Amniotic epithelial cell (primary cell): ENCODE measurements around the gene CXCR5.

Experiments
- DNase-seq: peaks from one replicate; pipeline ENCODE4 v3.0.0-alpha.2; 2010; ENCODE audit warnings: low read depth

CXCR5 gene

DNA sequence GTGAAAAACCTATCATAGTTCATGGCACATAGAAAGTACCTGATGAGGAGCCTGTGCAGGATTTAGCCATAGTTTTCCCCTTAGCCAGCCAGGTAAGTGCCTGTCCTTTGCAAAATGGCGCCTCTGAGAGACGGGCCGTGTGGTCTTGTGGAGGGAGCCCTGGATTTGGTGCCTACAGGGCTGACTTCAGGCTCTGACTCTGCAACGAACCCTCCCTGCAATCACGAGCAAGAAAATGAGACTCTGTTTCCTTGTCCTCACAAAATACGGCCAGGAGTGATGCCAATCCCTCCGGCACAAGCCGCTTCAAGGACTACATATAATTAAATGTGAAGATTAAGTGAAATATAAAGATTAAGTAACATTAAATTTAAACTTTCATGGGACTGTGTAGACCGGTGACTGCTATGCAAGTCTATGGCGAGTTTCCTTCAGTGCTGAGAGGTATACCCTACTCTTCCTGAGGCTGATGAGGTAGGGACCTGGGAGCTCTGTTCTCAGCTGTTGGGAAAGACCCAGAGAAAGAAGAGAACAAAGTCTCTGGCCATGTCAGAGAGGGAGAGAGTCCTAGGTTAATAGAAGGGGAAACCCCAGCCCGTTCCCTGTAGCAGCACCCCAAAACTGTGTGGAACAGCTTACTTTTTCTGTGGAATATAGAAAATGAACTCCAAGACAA, 6.1 kb upstream of the CXCR5 start:
- no peak for DNase-seq

DNA sequence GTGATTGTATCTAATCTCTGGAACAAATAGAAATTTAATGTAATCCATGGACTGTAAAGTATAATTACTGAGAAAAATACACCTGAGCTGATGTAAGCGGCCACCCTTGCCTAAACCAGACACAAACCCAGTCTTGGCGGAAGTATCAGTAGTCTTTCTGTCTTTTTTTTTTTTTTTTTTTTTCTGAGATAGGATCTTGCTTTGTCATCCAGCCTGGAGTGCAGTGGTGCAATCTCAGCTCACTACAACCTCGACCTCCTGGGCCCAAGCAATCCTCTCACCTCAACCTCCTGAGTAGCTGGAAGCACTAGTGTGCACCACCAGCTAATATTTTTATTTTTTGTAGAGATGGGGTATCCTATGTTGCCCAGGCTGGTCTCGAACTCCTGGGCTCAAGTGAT, 5.5 kb upstream of the CXCR5 start:
- DNase-seq = peak; percentile 33

DNA sequence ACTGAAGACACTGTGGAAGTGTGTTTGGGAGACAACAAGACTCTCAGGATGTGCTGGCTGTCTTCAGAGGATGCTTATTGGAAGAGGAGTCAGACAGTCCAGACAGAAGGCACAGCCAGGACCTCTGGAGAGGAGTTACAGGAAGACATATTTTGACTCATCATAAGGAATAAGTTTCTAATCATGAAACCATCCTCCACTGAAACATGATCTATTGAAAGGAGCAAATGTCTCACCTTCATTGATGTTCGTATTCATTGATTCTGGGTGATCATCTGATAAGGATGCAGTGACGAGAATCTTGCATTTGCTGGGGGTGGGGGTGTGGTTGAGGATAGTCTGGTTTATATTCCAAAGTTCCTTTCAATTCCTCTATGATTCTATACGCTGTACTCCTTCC, 2.5 kb upstream of the CXCR5 start:
- DNase-seq = no peak

DNA sequence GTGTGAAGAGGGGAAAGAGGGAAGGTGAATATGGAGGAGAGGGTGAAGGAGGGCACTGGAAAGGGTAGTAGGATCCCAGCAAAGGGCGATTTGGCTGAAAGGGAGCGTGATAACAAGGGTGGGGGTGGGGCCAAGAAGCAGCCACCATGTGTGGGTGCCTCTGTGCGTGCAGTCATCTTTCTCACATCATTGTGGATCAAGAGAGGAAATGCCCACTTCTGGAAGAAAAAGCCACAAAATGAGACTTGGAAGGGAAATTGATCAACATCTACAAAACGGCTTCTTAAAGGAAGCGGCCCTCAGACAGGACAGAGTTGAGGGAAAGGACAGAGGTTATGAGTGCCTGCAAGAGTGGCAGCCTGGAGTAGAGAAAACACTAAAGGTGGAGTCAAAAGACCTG, 1.2 kb upstream of the CXCR5 start:
- no peak for DNase-seq

DNA sequence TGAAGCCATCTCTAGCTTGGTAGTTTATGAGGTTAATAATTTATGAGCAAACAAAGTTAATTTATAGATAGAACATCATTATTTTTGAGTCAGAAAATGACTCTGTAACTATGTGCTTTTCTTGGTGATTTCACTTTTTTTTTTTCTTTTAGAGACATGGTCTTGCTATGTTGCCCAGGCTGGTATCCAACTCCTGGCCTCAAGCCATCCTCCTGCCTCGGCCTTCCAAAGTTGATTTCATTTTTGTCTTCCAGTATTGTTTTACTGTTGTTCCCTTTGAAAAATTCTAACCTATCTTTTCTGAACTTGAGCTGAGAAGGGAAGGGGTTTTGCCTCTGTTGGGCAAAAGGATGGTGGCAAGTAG, 706 bp upstream of the CXCR5 start:
- no peak for DNase-seq

DNA sequence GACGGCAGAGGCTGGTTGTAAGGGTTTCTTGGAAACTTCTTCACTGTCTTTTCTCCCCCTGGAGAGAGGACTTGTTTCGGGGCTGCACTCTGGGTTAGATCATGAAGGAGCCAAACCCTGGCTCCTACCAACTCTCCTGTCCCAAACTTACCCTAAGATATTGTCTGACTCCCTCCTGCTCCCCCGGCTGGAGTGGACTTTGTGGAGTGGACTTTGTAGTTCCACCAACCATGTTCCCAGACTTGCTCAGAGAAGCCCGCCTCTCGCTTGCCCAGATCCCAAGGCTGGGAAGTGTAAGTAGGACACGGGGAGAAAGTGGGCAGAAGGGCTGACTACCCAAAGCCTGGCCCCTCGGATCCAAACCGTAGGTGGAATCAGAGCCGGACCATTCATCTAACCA, 1.2 kb downstream of the CXCR5 start:
- DNase-seq = no peak

DNA sequence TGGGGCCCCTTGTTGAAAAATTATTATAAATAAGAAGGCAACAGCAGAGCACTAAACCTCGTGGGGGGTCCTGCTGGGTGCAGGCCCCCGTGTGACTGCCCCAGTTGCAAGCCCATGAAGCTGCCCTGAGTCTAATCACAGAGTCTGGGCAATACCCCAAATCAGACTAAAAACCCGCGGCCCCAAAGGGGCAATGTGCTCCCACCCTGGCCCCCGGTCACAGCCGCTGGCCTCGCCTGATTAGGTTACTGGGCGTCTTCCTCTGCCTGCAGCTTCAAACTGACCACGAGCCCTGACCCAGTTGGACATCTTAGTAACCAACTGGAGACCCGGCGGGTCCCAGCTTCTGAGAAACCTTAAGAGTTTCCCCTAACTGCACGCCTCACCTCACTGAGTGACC, 1.6 kb downstream of the CXCR5 start:
- DNase-seq = no peak

DNA sequence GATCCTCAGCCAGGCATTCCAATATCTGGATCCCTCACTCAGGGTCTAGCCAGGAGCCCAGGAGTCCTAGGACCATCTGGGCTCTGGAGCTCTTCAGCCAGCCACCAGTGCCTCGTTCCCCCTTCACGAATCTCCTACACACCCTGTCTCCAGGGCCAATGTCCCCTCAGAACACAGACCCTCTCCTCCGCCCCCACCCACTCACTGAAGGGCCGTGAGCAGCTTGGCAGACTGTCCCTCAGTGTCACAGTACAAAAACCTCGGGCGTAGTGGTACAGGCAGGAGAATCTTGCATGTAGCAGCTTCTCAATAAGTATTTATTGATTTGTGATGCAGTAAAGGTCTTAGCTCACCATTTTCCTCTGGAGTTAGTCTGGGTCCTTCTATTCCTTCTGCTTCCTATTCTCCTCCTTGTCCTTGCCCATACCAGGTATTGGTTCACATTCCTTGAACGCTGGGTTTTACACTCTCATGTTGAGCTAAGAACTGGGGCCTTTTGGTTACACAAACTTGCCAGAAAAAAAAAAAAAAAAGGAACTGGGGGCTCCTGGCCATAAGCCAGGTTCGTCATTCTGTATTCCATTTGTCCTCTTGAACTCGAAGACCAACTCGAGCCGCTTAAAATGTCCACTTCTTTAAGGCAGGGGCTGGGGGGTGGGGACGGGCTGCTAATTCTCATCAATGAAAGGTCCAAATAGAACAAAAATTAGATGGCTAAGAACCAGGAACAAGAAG, 2.3 kb downstream of the CXCR5 start:
- DNase-seq = no peak

DNA sequence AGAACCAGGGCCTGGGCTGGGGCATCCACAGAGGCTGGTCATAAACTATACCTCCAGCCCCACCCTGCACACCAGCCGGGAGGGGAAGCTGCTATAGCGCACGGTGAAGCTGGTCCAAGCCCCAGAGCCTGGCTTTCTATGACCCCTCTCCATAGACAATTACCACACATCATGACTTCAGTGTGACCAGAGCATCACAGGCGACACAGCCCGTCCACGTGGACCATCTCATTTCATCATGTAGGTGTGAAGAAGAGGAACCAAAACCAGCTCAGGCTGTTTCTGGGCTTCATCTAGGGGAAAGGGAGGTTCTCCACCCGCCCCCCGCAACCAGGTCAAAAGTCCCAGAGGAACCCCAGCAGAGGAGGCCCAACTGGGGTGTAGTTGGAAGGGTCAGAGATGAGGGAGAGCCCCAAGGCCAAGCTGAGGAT, 3.0 kb downstream of the CXCR5 start:
- no peak for DNase-seq

DNA sequence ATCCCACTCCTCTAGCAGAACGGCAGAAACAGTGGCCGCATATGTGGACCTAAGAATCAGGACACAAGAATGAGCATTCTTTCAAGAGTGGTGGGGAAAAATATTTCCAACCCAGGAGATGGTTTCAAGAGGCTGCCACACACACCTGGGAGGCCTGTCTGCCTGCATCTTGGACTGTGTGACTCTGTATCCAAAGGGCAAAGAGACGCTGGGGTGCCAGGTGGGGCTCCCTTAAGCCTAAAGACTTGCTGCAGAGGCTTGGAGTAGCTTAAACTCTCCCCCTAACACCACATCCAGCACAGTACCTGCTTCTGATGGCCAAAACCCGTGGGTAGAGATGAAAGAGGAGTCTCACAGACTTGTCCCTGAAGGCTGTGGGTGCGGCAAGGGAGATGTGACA, 3.5 kb downstream of the CXCR5 start:
- no peak for DNase-seq

DNA sequence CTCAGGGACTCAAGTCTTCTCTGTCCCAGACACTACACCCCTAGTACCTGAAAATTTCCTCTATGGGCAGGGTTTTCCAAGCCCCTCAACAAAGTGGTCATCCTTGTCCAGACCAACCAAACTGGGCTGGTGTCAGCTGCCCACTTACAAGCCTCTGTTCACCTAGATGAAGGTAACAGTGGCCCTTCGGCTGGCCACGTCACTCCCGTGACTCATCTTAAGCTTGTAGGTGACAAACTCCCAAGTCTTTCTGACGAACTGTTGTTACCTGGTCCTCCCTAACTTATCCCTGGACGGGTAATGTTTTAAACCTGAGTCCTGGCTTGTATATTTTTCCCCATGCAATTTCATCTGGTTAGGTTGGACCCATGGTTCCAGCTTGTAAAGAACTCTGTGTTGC, 4.7 kb downstream of the CXCR5 start:
- no peak for DNase-seq

DNA sequence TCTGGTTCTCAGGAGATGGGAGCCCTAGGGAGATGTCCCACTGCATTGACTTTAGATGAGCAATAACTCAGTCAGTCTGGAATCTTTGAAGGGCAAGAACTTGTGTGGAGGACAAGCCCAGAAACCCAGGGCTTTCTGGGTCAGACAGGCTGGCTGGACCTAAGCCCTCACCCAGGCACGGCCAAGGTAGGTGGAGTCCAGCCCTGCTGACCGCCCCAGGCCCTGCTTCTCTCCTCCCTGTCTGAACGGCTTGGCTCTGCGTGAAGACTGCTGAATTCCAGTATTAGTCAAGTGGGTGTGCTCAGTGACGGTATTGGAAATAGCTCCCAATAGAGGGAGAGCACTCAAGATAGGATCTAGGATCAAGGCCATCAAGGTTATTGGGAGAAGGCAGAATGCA, 6.1 kb downstream of the CXCR5 start:
- DNase-seq = peak; percentile 55

DNA sequence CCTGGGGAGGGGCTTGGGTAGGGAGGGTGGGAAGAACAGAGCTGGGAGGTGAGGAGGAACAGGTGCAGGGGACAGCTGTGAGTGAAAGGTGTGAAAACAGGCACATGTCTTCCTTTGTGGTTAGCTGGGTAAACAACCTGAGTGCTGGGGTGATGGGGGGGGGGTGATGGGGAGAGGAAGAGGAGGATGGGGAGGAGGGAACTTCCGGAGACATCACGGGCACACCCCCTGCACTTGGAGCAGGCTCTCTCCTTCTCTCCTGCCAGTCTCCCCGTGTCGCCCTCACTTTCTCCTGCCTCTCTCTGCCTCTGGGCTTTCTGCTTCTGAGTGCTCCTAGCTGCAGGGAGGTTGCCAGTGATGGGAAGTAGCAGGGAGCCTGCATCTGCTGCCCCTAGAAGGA, 8.8 kb downstream of the CXCR5 start:
- DNase-seq = no peak

DNA sequence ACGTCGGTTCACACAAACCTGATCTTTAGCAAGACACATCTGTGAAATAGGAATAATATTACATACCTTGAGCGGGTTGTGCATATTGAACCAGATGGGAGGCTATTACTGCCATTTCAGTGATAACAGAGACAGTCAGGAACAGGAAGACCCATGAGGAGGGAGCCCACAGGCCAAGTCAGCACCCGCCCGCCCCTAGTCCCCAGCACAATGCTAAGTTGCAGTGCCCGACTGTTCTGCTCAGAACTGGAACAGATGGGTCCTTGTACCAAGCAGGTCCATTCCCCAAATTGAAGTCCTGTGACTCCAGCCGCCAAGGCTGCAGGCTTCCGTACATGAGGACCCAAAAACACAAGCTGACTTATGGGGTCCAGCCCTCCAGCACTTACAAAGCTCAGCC, 9.3 kb downstream of the CXCR5 start:
- no peak for DNase-seq

DNA sequence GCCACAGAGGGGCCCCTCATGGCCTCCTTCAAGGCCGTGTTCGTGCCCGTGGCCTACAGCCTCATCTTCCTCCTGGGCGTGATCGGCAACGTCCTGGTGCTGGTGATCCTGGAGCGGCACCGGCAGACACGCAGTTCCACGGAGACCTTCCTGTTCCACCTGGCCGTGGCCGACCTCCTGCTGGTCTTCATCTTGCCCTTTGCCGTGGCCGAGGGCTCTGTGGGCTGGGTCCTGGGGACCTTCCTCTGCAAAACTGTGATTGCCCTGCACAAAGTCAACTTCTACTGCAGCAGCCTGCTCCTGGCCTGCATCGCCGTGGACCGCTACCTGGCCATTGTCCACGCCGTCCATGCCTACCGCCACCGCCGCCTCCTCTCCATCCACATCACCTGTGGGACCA, 10.0 kb downstream of the CXCR5 start:
- DNase-seq = no peak

DNA sequence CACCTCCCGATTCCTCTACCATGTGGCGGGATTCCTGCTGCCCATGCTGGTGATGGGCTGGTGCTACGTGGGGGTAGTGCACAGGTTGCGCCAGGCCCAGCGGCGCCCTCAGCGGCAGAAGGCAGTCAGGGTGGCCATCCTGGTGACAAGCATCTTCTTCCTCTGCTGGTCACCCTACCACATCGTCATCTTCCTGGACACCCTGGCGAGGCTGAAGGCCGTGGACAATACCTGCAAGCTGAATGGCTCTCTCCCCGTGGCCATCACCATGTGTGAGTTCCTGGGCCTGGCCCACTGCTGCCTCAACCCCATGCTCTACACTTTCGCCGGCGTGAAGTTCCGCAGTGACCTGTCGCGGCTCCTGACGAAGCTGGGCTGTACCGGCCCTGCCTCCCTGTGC, 10.5 kb downstream of the CXCR5 start:
- no peak for DNase-seq

DNA sequence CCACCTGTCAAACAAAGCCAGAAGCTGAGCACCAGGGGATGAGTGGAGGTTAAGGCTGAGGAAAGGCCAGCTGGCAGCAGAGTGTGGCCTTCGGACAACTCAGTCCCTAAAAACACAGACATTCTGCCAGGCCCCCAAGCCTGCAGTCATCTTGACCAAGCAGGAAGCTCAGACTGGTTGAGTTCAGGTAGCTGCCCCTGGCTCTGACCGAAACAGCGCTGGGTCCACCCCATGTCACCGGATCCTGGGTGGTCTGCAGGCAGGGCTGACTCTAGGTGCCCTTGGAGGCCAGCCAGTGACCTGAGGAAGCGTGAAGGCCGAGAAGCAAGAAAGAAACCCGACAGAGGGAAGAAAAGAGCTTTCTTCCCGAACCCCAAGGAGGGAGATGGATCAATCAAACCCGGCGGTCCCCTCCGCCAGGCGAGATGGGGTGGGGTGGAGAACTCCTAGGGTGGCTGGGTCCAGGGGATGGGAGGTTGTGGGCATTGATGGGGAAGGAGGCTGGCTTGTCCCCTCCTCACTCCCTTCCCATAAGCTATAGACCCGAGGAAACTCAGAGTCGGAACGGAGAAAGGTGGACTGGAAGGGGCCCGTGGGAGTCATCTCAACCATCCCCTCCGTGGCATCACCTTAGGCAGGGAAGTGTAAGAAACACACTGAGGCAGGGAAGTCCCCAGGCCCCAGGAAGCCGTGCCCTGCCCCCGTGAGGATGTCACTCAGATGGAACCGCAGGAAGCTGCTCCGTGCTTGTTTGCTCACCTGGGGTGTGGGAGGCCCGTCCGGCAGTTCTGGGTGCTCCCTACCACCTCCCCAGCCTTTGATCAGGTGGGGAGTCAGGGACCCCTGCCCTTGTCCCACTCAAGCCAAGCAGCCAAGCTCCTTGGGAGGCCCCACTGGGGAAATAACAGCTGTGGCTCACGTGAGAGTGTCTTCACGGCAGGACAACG, 11.7 kb downstream of the CXCR5 start:
- DNase-seq = no peak

DNA sequence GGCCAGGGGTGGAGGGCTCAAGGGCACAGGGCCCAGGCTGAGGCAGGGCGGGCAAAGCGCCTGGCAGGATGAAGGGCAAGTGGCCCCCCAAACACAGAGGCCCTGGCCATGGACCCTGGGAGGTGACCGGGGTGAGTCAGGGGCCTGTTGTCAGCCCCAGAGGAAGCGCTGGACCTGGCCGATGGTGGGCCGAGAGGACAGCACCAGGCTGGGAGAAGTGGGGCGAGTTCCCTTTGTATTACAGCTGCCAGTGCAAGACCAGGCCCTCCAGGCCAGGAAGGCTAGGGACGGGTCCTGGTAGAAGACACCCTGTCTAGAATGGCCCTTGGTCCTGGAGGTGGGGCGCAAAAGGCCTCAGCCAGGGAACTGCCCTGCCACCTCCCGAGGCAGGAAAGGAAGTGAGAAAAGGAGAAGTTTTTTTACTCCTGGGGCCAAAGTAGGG, 12.8 kb downstream of the CXCR5 start:
- DNase-seq = no peak

DNA sequence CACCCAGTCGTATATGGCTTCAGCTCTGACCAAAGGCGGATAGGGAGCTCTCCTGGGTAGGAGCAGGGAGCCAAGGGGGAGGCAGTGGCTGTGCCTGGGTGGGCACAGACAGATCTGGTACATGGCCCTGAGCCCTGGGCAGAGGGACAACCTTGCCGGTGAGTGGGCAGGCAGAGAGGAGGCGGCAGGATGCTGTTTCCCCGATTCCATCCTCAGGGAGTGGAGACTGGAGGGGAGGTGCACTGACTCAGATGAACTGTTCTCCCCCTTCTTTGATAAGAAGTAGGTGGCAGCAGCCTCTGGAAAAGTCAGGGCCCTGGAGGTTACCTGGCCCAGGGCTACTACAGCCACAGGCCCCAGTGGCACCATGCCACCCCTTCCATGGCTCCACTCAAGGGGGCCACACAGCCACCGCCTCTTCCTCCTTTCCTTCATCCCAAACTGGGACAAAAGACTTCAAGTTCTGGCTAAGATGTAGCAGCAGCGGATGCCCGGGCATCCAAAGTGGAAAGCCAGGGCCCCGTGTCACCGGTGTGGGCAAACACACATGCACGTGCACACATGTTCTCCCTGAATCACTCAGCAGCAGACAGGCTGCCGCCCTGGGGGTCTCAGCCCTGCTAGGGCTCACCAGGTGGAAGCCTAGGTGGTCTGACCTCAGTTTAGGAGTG, 13.4 kb downstream of the CXCR5 start:
- DNase-seq = no peak

DNA sequence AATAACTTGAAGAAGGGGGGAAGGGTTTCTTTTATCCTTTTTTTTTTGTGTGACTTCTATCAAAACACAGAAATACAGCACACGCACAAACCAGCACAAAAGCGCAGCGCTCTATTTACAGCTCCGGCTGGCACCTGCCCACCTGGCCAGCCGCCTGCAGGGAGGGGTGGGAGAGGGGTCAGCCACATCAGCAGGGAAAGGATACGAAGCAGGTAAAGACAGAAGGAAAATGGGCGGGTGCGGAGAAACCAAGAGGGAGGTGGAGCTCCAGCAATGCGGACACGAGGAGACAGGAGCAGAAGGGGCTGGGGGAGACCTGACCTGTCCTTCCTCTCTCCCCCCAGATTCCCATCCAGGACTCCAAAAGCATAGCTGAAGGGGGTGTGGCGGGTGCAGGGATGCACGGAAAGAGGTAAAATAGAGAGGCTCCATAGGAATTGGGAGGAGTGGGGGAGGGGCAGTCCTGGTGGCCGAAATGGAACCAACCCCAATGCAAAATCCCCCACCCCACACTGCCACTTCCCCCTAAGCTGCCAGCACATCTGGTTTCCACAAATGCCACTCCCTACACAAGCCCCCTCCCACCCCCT, 14.1 kb downstream of the CXCR5 start:
- DNase-seq = no peak

DNA sequence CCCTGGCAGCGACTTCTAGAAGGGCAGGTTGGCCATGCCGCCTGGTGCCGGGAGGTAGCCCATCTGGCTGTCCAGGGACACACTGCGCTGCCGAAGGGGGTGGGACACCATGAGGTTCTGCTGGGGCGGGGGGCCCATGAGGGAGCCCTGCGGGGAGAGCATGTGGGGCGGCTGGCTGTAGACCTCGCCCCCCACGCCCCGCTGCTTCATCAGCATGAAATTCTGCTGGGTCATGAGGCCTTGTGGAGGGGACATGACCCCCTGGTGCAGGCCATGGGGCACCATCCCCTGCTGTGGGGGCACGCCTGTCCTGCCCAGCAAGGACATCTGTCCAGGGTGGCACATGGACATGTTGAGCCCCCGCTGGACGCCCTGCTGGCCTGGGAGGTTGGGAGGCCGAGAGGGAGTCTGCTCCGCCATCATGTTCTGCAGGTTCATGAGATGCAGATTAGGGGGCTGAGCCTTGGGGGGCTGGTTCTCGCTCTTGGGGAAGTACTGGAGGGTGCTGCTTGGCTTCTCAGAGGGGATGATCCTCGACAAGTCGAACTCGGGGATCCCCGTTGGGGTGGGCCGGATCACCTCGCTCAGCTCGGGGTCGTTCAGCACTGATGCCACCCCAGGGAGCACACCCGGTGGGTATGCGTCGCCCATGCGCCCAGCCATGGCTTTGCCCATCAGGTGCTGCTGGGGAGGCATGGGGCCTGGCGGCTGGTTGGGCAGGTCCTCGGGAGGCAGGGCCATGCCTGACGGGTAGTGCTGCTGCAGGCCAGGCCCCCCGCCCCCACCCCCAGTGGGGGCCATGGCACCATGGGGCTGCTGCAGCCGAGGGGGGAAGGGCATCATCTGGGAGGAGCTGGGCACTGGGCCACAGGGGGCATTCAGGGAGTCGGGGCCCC, 15.0 kb downstream of the CXCR5 start:
- no peak for DNase-seq
